ENCODE data around the gene MRPS27.

The MRPS27 gene

DNA sequence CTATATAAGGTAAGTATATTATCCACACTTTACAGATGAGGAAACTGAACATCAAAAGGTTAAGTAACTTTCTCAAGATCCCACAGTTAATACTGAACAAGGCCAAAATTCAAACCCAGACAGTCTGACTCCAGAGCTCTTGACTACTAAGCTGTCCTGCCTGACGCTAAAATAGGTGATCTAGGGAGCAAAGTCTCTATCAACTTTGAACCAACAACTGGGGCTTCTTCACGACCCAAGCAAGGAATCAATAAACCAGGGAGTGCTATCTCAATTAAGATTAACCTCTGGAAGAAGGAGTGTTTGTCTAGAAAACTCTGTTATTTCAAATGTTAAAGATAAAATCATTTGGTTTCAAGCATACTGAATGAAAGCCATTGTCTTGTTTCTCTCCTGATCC, 64.4 kb downstream of the MRPS27 start:
- DNase-seq, result no peak

- no peak for DNase-seq
These were observed 64.8 kb downstream of the MRPS27 start for GRCh38 chr5:72255237-72255636.

DNA sequence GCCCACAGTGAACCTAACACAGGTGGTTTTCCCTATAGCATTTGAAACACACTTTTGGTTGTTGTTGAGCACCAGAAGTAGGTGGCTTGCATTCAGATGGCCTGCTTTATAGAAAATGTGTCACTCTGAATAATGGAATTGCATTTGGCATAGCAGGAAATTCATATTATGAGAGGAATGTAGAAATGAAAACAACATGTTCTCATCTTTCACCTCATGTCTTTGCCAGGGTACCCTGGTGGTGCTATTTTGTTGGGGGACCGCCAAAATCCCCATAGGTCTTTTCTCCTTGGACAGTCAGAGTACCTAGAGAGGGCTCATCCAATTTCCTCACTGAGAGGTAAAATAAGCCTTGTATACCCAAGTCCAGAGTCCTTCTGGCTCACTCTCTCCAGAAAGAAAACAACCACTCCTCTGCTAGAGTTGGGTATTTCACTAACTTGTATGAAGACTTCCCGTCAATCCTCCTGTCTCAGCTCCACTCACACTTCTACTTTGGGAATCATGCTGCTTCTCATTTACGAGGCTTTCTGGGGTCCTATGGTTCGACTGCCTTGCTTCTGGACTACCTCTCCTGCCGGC, 67.4 kb downstream of the MRPS27 start:
- DNase-seq, result no peak

- no peak for DNase-seq
These were observed 68.0 kb downstream of the MRPS27 start for GRCh38 chr5:72252008-72252407.

GRCh38 chr5:72251386-72251785, 68.7 kb downstream of the MRPS27 start:
- DNase-seq, result no peak

DNA sequence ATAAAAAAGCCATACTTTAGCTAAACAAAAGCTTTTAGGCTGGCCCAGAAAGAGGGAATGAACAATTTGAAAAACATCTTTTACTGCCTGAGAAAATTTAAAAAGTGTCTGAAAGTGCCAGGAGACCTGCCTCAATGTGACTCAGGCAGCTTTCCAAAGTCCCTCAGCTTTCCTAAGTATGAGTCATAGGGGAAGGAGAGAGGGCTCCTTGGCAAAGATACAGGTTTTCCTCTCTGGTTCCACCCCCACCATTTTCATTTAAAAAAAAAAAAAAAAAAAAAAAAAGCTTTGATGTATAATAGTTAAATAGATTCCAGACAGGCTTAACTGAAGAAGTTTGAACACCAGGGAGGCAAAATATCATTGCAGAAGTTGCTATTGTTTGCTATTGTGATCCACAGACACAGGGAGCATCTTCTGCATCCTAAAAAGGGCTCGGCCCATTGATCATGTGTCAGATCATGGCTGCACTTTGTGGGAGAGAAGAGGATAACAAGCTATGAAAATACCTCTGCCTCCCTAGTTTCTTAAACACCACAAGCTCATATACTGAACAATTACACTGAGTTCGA, 71.5 kb downstream of the MRPS27 start:
- DNase-seq, result peak in 1 of 2 donors; percentile 67

DNA sequence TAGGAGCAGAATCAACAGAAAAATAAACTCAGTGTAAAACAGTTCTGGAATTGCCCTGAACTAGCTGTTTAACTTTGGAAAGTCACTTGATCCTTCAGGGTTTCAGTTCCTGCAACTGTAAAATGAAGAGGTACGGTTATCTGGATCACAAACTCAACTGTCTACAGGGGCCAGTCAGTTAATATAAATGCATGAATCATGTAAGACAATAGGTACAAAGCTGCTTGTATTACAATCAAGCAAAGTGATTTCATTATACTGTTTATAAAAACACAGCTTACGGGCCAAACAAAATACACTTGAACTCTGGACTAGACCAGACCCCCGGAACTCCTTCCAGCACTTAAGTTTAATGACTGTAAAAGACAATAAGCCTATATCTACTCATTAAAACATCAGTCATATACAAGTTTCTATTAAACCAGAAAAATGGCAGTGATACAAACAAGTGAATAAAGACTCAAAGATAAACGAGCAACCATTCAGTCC, 73.0 kb downstream of the MRPS27 start:
- no peak for DNase-seq

DNA sequence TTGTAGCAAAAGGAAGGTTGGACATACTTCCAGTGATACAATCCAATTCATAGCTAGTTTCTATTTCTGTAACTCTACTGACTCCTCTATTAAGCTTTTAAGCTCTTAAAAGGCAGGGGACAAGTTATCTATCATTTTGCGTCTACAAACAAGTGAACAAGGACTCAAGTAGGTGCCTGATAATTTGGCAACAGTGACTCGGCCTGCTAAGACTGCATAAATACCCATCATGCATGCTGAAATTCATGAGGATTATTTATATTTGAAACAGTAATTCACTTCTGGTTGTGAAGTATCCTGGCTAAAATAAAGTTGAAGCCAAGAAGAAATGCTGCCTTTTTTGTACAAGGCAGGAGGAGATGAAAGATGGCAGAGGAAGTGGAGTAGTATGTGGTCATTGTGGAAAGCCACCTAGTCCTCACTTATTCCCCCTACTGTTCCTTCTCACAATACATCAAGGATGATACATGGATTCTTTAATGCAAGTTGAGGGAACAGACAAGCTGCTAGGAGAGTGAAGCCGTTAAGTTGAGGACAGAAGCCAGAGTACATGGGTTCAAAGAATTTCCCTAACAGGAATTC, 74.0 kb downstream of the MRPS27 start:
- DNase-seq, result no peak

DNA sequence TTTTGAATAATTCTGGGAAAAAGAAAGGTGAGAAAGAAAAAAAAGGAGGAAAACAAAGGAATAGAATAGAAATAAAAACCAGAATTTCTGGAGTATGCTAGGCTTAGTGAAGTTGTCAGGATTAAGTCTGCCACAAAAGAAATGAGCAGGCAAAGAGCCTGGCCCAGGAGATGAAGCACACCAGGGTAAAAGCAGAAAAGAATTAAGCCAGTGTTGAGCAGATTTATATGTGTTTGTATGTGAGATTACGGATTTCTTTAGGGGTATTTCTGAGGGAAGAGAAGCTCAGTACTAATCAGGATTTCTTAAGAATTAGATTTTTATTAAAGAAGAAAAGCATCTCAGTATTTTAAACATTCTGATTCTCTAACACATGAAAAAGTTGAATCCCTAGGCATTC, 74.5 kb downstream of the MRPS27 start:
- no peak for DNase-seq

DNA sequence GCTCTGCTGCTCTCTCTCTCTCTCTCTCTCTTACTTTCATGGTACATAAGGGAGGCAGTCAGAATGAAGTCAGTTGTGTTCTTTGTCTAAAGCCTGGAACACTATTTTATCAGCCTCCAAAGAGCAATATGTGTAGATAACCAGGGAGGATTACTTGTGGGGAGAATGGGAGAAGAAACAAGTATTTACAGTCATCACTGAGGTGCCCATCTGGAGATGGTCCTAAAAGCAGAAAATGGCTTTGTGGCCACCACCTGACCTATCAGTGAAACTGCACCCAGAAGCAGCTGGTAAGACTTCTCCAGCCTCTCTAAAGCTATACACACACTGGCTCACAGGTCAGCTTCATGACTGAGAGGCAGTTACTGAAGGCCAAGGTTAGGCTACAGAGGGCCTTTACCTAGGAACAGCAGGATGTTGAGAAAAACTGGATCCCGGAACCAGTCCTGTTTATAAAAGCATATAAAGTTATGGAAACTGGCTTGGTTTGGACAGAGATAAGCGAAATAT, 75.1 kb downstream of the MRPS27 start:
- peak; percentile 50 to 77 for DNase-seq

DNA sequence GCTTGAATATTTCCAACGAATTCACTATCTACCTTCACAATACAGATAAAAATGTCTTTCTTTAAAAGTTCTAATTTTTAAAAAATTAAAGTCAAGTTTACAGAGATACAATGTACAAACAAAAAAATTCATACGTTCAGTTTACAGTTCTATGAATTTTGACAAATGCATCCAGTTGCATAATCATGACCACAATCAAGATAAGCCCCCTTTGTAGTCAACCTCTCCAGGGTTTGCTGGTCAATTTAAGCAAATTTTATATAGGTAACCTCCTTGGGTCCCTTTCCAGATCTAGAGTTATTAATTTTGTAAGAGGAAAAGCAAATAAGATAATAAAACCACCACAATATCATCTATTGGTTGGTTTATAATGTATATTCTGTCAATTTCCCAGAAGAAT, 76.3 kb downstream of the MRPS27 start:
- DNase-seq, result no peak

GRCh38 chr5:72242796-72243475, 77.1 kb downstream of the MRPS27 start:
- DNase-seq, result peak in 1 of 2 donors; percentile 12

DNA sequence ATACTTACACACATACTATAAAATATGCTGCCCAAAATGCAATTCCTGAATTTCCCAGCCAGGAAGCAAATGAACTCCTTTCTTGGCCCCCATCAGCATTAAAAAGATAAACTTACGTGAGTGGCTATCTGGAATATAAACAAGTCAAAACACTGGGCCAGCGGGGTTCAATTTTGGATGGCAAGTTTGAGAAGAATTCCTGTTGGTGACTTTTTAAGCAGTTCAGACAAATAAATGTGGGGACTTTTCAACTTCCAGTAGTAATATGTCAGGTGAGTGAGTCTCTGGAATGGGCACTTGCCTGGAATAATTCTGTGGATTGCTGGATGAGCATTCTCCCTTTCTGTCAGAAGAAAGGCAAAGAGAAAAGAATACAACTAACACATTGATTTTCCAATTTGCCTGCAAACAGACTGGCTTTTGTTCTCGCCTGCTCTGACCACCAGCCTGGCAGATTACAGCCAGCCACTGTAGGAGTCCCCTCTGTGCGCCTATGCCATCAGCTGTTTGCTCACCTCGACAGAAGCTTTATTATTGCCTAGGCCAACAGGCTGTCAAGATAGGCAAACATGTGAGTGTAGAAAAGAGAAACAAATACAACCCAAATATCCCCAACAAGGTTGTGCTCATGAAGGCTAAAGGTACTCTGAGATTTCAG, 78.6 kb downstream of the MRPS27 start:
- peak; percentile 66 to 88 for DNase-seq

GRCh38 chr5:72238712-72239445, 81.2 kb downstream of the MRPS27 start:
- no peak for DNase-seq

GRCh38 chr5:72237879-72238278, 82.2 kb downstream of the MRPS27 start:
- no peak for DNase-seq

DNA sequence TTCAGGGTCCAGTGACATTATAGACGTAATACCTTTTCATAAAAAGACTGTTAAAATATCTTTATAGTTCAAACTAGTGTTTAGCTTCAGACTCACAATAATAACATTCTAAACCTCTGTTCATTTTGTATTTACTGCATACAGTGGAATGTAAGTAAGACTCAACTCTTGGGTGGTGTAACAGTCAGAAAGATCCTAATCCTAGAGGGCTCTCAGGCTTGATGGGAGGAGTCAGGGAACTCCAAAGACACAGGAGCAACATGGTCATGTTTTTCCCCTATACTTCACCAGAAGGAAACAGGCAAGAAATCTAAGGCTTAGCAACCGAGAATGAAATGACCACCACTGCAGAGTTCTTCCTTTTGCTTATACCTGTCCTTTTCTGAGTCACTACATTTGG, 82.6 kb downstream of the MRPS27 start:
- no peak for DNase-seq

- no peak for DNase-seq
These were observed 84.3 kb downstream of the MRPS27 start for GRCh38 chr5:72235725-72236124.

GRCh38 chr5:72234868-72235267, 85.2 kb downstream of the MRPS27 start:
- DNase-seq, result no peak

DNA sequence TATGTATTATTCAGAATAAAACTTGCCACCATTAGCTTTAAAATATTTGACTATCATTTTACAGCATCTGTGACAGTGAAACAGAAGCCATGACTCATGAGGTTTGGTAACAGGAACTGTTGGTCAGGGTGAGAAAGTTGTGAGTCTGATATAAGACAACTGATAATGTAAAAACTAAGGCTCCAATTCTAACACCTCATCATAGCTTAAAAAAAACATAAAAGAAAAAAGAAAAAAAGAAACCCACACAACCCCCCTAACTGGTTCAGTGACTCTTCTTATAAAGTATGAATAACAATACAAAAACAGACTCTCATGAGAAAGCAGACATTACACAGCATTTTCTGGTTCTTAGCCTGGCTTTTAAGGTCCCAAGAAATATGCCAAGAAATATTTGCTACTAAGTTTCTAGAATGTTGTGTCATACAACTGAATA, 85.8 kb downstream of the MRPS27 start:
- DNase-seq, result no peak

DNA sequence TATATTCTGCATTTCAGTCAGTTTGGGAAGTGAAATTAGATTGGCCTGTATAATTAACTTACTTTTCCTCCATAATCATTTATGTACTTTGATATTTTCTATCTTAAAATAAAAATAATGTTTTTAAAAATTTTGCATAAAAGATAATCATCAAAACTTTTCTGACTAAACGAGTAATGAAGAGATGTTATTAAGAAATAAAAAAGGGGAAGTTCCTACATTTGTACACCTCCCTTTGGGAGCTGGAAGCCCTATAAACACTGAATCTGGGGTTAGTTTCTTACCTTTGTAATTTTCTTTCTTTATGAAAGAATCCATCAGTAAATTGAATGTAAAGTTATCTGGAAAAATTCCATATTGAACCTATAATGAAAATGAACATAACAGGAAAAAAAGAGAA, 86.2 kb downstream of the MRPS27 start:
- no peak for DNase-seq

- DNase-seq, result no peak
These were observed 87.2 kb downstream of the MRPS27 start for GRCh38 chr5:72232838-72233237.

DNA sequence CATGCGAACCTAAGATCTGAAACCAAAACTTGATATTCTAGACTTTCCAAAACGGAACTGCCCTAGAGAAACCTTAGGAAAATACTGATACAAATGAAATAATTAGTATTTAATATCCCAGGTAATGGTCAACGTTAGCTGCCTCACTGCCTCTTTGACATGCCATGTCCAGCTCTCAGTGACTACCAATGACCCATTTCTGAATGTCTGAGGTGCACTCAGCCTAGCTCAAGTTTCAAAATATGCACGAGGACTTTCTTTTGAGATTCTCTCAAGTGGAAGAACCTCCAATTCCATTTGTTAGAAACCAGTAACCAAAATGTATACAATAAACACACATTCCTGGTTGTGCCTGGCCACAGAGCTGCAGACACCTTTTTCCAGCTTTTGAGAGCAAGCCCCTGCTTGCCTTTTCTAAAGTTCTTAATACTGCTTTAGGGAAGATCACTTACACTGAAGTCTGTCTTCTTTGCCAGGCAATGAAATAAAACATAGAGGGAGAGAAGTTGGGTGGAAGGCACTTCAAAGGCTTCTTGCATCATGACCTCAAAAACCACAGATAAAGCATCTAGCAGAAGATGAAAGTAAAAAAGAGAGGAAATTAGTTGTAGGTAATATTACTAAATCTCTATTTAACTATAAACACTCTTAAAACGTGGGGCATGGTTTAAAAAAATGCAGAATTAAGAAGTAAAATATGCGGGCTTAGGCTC, 87.9 kb downstream of the MRPS27 start:
- DNase-seq, result no peak
